CD4-positive, alpha-beta T cell treated with Interleukin-17A for 4 hours (primary cell): ENCODE results near the gene PTPN22.

ENCODE experiments used
- DNase-seq: peaks from one replicate; pipeline ENCODE4 v3.0.0-alpha.2; 2020; ENCODE audit warnings: mixed read lengths

PTPN22 gene

GRCh38 chr1:113871597-113872113 lies at the start of gene PTPN22:
Gene PTPN22 (minus strand): TSS chr1:113871712.
- DNase-seq, result peak; percentile 82

- DNase-seq, result no peak
These were observed 46.7 kb upstream of the PTPN22 start for GRCh38 chr1:113918243-113918642.

GRCh38 chr1:113917400-113918082 lies 46.0 kb upstream of the PTPN22 start:
- no peak for DNase-seq

- no peak for DNase-seq
These were observed 45.5 kb upstream of the PTPN22 start for GRCh38 chr1:113916974-113917373.

- DNase-seq, result no peak
These were observed 42.6 kb upstream of the PTPN22 start for GRCh38 chr1:113913887-113914664.

- DNase-seq, result no peak
These were observed 41.8 kb upstream of the PTPN22 start for GRCh38 chr1:113913312-113913668.

GRCh38 chr1:113912594-113913311 lies 41.2 kb upstream of the PTPN22 start:
- no peak for DNase-seq

GRCh38 chr1:113905435-113905861 lies 33.9 kb upstream of the PTPN22 start:
- no peak for DNase-seq

GRCh38 chr1:113904674-113905434 lies 33.3 kb upstream of the PTPN22 start, which contains the start of the genes AP4B1 and DCLRE1B:
Gene AP4B1 (minus strand): TSS chr1:113904799. CDS start chr1:113904717, 82 bp downstream.
Gene DCLRE1B (plus strand): TSS chr1:113905326. CDS start chr1:113905587, 261 bp downstream.
- peak; percentile 97 for DNase-seq

GRCh38 chr1:113904293-113904673 lies 32.8 kb upstream of the PTPN22 start:
- DNase-seq, result no peak

- peak; percentile 14 for DNase-seq
These were observed 32.2 kb upstream of the PTPN22 start for GRCh38 chr1:113903501-113904292.

GRCh38 chr1:113901191-113901590 lies 29.7 kb upstream of the PTPN22 start:
- no peak for DNase-seq

GRCh38 chr1:113899111-113899510 lies 27.6 kb upstream of the PTPN22 start:
- DNase-seq, result no peak

- DNase-seq, result no peak
These were observed 26.8 kb upstream of the PTPN22 start for GRCh38 chr1:113898241-113898814.

- no peak for DNase-seq
These were observed 24.4 kb upstream of the PTPN22 start for GRCh38 chr1:113895961-113896360.

- DNase-seq, result no peak
These were observed 23.6 kb upstream of the PTPN22 start for GRCh38 chr1:113895098-113895497.

GRCh38 chr1:113893267-113893666 lies 21.8 kb upstream of the PTPN22 start:
- no peak for DNase-seq

- DNase-seq, result no peak
These were observed 20.2 kb upstream of the PTPN22 start for GRCh38 chr1:113891631-113892220.

GRCh38 chr1:113890816-113891215 lies 19.3 kb upstream of the PTPN22 start:
- no peak for DNase-seq

- DNase-seq, result no peak
These were observed 16.1 kb upstream of the PTPN22 start, which contains the start of gene BCL2L15 for GRCh38 chr1:113887402-113888175. Gene BCL2L15 (minus strand): TSS chr1:113887581. CDS start chr1:113887375, 206 bp downstream.
